Subcutaneous abdominal adipose tissue (tissue), 5 donors: Measurements from ENCODE around the gene KLF2.

Source experiments
- H3K27ac ChIP-seq: one replicate; pipeline ENCODE4 v1.7.0; 2013; ENCODE audit warnings: low read depth, mild to moderate bottlenecking, inconsistent platforms, low read length, moderate library complexity
- H3K27me3 ChIP-seq, 5 donors: one replicate each; pipeline ENCODE4 v1.7.0; 2013; ENCODE audit warnings: low read length in 5 of 5, inconsistent platforms in 1 of 5; ENCODE audit not compliant: control insufficient read depth in 5 of 5, insufficient read depth in 4 of 5
- H3K36me3 ChIP-seq, 5 donors: one replicate each; pipeline ENCODE4 v1.7.0; 2013; ENCODE audit warnings: low read length in 5 of 5; ENCODE audit not compliant: control insufficient read depth in 5 of 5, insufficient read depth in 5 of 5
- H3K4me1 ChIP-seq, 5 donors: one replicate each; pipeline ENCODE4 v1.7.0; 2013; ENCODE audit warnings: low read length in 5 of 5, mild to moderate bottlenecking in 3 of 5, moderate library complexity in 1 of 5; ENCODE audit not compliant: control insufficient read depth in 5 of 5, insufficient read depth in 5 of 5
- H3K4me3 ChIP-seq, 5 donors: one replicate each; pipeline ENCODE4 v1.7.0; 2013; ENCODE audit warnings: low read length in 5 of 5, low read depth in 1 of 5
- H3K9ac ChIP-seq, 5 donors: one replicate each; pipeline ENCODE4 v1.7.0; 2013; ENCODE audit warnings: low read length in 5 of 5, mild to moderate bottlenecking in 4 of 5, moderate library complexity in 3 of 5
- H3K9me3 ChIP-seq, 5 donors: one replicate each; pipeline ENCODE4 v1.7.0; 2013; ENCODE audit warnings: low read length in 5 of 5; ENCODE audit not compliant: control insufficient read depth in 5 of 5
- donor health status: healthy.
- donor health status: healthy.
- donor health status: healthy.
- donor health status: healthy.
- donor health status: healthy.

The KLF2 gene

DNA sequence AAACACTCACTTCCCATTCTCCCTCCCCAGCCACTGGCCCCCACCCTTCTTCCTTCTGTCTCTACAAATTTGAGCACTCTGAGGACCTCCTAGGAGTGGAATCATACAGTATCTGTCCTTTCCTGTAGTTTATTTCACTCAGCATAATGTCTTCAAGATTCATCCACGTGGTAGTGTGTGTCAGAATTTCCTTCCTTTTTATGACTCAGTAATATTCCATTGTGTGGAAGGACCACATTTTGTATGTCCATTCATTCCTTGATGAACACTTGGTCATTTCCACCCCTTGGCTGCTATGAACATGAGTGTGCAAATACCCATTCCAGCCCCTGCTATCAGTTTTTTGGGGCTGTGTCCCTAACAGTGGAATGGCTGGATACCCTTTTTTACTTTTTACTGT lies 9.8 kb downstream of the KLF2 start:
- H3K9me3 ChIP-seq = no peaks in the 10 kb centered on the region
- peaks cover 0 to 6% (median 0%) of the 10 kb centered on the region in 5 donors for H3K27me3 ChIP-seq
- H3K36me3 ChIP-seq = no peaks in the 10 kb centered on the region
- peaks cover 4 to 28% (median 20%) of the 10 kb centered on the region in 5 donors for H3K4me1 ChIP-seq
- H3K4me3 ChIP-seq = no peak overlapping the region
- H3K9ac ChIP-seq = no peak overlapping the region
- H3K27ac ChIP-seq = no peak overlapping the region

DNA sequence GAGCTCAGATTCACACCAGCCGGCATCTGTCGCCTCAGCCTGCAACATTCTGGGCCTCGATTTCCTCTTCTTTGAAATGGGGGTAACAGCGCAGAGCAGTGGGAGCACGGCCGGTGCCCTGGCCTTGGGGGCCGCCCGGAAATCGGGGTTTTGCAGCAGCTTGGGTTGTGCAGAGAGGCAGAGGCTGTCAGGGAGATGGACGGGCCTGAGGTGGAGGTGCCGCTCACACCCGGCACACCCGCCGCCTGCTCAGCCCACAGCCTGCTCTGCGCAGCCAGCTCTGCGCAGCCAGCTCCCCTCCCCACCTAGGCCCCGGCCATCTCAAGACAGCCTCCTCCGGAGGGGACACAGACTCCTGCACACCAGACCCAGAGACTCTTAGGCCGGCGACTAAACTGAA lies 10.6 kb downstream of the KLF2 start:
- H3K9me3 ChIP-seq = no peaks in the 10 kb centered on the region
- H3K9ac ChIP-seq = no peak overlapping the region
- H3K27ac ChIP-seq = no peak overlapping the region
- peaks cover 0 to 6% (median 0%) of the 10 kb centered on the region in 5 donors for H3K27me3 ChIP-seq
- H3K4me1 ChIP-seq = peaks cover 4 to 28% (median 21%) of the 10 kb centered on the region in 5 donors
- no peaks in the 10 kb centered on the region for H3K36me3 ChIP-seq
- H3K4me3 ChIP-seq = no peak overlapping the region

DNA sequence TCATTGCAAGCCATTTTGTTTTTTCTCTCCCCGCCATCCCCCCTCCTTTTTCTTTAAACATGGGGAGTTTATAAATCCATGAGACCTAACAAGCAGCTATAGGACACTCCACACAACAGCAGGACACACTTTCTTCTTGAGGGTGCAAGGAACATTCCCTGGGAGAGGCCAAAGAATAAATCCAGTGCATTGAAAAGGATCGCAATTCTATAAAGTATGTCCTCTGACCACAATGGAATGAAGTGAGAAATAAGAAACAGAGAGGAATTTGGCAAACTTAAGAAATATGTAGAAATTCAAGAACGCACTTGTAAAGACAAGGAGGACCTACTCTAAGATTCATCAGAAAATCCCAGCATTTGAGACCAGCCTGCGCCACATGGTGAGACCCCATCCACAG lies 11.9 kb downstream of the KLF2 start:
- Histone ChIP-seq H3K27me3 (peaks cover 0 to 6% (median 0%) of the 10 kb centered on the region in 5 donors), H3K36me3 (no peaks in the 10 kb centered on the region), H3K9ac (no peak overlapping the region), H3K9me3 (no peaks in the 10 kb centered on the region), H3K4me1 (peaks cover 4 to 27% (median 20%) of the 10 kb centered on the region in 5 donors), H3K4me3 (no peak overlapping the region), H3K27ac (no peak overlapping the region)

DNA sequence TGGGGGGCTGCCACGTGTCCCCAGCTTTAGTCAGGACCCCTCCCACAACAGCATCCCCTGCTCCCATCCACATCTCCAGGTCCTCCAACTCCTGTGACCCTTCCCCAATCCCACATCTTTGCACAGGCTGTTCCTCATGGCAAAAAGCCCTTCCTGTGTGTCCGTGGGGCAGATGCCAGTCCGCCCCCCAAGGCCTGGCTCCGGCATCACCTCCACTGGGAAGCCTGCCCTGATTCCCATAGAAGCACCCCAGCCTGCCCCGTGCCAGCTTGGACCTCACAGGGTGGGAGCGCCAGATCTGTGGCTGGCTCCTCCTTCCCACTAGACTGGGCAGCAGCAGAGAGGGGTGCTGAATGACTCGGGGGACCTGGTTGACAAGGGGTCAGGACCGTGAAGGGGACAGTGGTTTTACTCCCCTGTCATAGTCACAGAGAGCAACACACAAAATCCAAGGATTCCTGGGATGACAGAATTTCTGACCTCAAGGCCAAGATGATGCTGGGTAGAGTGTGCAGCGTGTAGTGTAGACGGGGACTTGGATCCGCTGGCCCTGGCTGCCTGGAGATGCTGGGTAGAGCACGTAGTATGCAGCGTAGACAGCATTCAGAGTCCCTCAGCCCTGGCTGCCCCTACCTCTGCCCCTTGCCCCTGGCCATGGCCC lies 13.3 kb downstream of the KLF2 start:
- Histone ChIP-seq H3K4me3 (peak overlapping the region in 1 of 5 donors; percentile 3), H3K9ac (peak overlapping the region in 1 of 5 donors; percentile 18), H3K36me3 (no peaks in the 10 kb centered on the region), H3K9me3 (no peaks in the 10 kb centered on the region), H3K27me3 (peaks cover 0 to 6% (median 0%) of the 10 kb centered on the region in 5 donors), H3K4me1 (peaks cover 7 to 35% (median 27%) of the 10 kb centered on the region in 5 donors), H3K27ac (no peak overlapping the region)

DNA sequence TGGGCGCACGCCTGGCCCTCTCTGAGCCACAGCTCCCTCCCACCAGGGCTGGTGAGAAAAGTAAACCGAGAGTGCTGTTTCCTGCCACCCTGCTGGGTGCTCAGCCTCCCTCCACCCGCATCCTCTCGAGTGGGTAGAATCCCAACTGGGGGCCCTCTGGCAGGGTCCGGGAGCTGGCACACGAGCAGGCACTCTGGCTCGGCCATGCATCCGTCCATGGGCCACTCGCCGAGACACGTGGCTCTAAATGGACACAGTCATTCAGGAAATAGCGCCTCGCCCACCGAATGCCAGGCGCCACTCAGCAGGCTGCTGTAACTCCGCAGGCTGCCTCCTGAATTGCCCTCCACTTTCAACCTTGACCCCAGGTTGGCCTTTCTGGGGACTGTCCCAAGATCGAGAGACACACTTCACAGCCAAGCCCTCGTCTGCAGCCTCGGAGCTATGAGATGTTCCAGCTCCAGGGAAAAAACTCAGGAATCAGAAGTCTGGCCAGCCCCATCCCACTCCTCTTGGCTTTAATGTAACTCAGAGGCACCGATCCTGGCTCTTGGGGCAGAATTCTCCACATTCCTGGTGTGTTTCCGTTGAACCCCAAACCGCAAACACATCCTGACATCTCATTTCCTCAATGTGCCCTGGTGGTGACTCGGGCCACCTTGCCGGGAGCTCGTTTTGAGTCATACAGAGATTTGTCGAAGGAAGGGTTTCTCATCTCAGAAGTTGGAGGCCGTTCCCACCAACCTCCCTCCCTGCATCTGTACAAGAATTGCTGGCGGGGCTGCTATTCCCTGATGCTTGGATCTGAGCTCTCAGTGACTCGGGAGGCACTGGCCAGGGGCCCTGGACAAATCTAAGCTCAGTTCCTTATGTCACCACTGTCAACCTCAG lies 14.1 kb downstream of the KLF2 start:
- peaks cover 0 to 6% (median 0%) of the 10 kb centered on the region in 5 donors for H3K27me3 ChIP-seq
- no peaks in the 10 kb centered on the region for H3K9me3 ChIP-seq
- H3K4me3 ChIP-seq = peak overlapping the region in 3 of 5 donors; percentile 3 to 28 (median 17)
- no peak overlapping the region for H3K27ac ChIP-seq
- H3K4me1 ChIP-seq = peaks cover 7 to 39% (median 27%) of the 10 kb centered on the region in 5 donors
- H3K36me3 ChIP-seq = no peaks in the 10 kb centered on the region
- H3K9ac ChIP-seq = peak overlapping the region in 1 of 5 donors; percentile 18

DNA sequence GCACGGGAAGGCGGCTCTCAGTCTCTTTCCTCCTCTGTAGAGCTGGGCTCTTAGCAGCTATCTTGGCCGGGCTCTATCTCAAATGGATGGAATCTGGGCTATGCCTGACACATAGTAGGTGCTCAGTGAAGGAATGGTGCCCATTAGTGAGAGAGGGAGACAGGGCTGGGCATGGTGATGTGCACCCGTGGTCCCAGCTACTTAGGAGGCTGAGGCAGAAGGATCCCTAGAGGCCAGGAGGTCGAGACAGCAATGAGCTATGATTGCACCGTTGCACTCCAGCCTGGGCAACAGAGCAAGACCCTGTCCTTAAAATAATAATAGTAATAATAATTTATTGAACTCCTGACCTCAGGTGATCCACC lies 14.7 kb downstream of the KLF2 start:
- no peak overlapping the region for H3K9ac ChIP-seq
- H3K4me1 ChIP-seq = peaks cover 7 to 39% (median 27%) of the 10 kb centered on the region in 5 donors
- peak overlapping the region in 1 of 5 donors; percentile 17 for H3K4me3 ChIP-seq
- H3K27ac ChIP-seq = no peak overlapping the region
- H3K9me3 ChIP-seq = no peaks in the 10 kb centered on the region
- peaks cover 0 to 6% (median 0%) of the 10 kb centered on the region in 5 donors for H3K27me3 ChIP-seq
- H3K36me3 ChIP-seq = no peaks in the 10 kb centered on the region

DNA sequence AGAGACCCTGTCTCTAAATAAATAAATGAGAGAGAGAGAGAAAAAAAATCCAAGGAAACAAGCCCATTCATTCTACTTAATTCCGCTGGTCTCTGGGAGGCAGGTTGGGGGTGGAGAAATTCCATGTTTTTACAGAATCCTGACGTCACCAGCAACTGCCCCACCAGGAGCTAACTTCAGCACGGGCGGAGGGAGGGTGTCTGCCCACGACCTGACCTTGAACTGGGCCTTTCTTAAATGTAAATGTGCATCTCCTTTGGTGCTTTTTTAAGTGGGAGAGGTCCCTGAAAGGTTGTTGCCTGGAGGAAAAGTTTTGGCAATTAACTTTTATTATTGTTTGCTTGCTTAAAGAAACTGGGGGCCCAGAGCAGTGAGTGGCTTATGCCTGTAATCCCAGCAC lies 15.5 kb downstream of the KLF2 start:
- H3K9me3 ChIP-seq = no peaks in the 10 kb centered on the region
- H3K36me3 ChIP-seq = no peaks in the 10 kb centered on the region
- H3K9ac ChIP-seq = no peak overlapping the region
- H3K27ac ChIP-seq = no peak overlapping the region
- H3K27me3 ChIP-seq = peaks cover 0 to 6% (median 0%) of the 10 kb centered on the region in 5 donors
- H3K4me3 ChIP-seq = no peak overlapping the region
- H3K4me1 ChIP-seq = peaks cover 7 to 41% (median 27%) of the 10 kb centered on the region in 5 donors

DNA sequence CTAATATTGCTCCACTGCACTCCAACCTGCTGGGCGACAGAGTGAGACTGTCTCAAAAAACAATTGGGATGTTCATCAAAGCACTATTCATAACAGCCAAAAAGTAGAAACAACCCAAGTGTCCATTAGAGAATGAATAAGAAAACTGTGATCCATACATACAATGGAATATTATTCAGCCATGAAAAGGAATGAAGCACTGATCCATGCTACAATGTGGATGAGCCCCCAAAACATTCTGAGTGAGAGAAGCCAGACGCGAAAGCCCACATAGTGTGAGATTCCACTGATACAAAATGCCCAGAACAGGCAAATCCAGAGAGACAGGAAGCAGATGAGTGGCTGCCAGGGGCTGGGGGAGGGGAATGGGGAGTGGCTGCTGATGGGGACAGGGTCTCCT lies 16.0 kb downstream of the KLF2 start:
- Histone ChIP-seq H3K27ac (no peak overlapping the region), H3K9ac (no peak overlapping the region), H3K9me3 (no peaks in the 10 kb centered on the region), H3K36me3 (no peaks in the 10 kb centered on the region), H3K4me3 (no peak overlapping the region), H3K4me1 (peaks cover 7 to 43% (median 27%) of the 10 kb centered on the region in 5 donors), H3K27me3 (peaks cover 0 to 6% (median 0%) of the 10 kb centered on the region in 5 donors)

DNA sequence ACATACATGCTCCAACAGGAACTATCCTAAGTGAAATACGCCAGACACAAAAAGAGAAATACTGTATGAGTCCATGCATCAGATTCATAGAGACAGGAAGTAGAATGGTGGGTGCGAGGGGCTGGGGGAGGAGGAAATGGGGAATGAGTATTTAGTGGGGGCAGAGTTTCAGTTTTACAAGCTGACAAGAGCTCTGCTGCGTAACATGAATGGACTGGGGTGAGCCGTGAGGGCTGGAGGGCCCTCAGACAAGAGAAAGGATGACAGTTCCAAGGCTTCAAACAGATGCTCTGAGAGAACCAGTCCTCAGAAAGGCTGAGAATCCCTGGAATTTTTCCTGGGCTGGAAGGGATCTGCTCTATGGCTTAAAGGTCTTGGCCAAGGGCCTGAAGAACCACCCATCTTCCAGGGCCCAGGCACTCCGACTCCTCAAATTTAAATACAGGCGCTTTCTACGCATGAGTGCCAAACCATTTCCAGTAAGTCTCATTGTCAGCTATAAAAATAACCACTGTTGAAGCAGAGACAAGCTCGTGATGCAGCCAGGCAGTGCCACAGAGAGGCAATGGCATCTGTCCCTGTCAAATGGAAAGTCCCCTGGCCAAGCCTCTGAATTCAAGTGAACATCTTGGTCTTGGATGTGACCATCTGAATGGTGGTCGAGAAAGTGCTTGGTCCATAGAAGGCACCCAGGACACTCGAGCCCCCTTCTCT lies 17.5 kb downstream of the KLF2 start:
- peak overlapping the region; percentile 56 for H3K27ac ChIP-seq
- H3K4me3 ChIP-seq = no peak overlapping the region
- no peaks in the 10 kb centered on the region for H3K36me3 ChIP-seq
- H3K4me1 ChIP-seq = peaks cover 7 to 45% (median 27%) of the 10 kb centered on the region in 5 donors
- peak overlapping the region in 1 of 5 donors; percentile 35 for H3K9ac ChIP-seq
- H3K27me3 ChIP-seq = peaks cover 0 to 6% (median 0%) of the 10 kb centered on the region in 5 donors
- no peaks in the 10 kb centered on the region for H3K9me3 ChIP-seq
